K562 (cell line): ENCODE measurements around the gene SMIM35. TPM values are rescaled to one million over a fixed set of nuclear protein-coding genes. Genes with fewer than 3 reads are reported as not detected.

ENCODE experiments used
- ARID1B ChIP-seq: fragments of 450-650 bp; IDR thresholded peaks from 2 replicates; pipeline ENCODE4 v1.6.1; 2016; ENCODE audit warnings: antibody characterized with exemption, mild to moderate bottlenecking, inconsistent platforms
- BACH1 ChIP-seq: fragments of 200-800 bp; sonication (Bioruptor generic); IDR thresholded peaks from 2 replicates; pipeline ENCODE4 v1.6.1; 2016; ENCODE audit warnings: missing genetic modification characterization, missing compliant biosample characterization
- CBX5 ChIP-seq: IDR thresholded peaks from 2 replicates; pipeline ENCODE4 v1.6.1; 2014; ENCODE audit warnings: low read depth, borderline replicate concordance
- DMBX1 ChIP-seq: fragments of 250-450 bp; sonication (Bioruptor Pico); IDR thresholded peaks from 2 replicates; pipeline ENCODE4 v1.8.0; 2022; ENCODE audit warnings: inconsistent platforms, mild to moderate bottlenecking, moderate library complexity, borderline replicate concordance
- EGR1 ChIP-seq: fragments of 450-650 bp; conservative IDR thresholded peaks from 2 replicates; pipeline ENCODE4 v1.6.1; 2017; ENCODE audit warnings: mild to moderate bottlenecking
- ETV5 ChIP-seq: sonication (generic); formaldehyde crosslinking; IDR thresholded peaks from 2 replicates; pipeline ENCODE4 v1.4.0; 2020; ENCODE audit warnings: low read depth, mild to moderate bottlenecking, missing genetic modification reagents
- FOXA1 ChIP-seq: fragments of 450-650 bp; IDR thresholded peaks from 2 replicates; pipeline ENCODE4 v1.6.1; 2016; ENCODE audit warnings: mild to moderate bottlenecking, borderline replicate concordance
- GATAD2A ChIP-seq: fragments of 450-650 bp; IDR thresholded peaks from 2 replicates; pipeline ENCODE4 v1.6.1; 2017
- HDAC1 ChIP-seq, 2 experiments: fragments of 450-650 bp; IDR thresholded peaks; 2 replicates each; pipeline ENCODE4 v1.6.1; 2016 to 2017; ENCODE audit warnings: inconsistent platforms in 1 of 2, mild to moderate bottlenecking in 1 of 2, moderate library complexity in 1 of 2
- ILK ChIP-seq: fragments of 450-650 bp; IDR thresholded peaks from 2 replicates; pipeline ENCODE4 v1.6.1; 2016; ENCODE audit warnings: missing genetic modification characterization, low read depth, mild to moderate bottlenecking, missing compliant biosample characterization, moderate library complexity, borderline replicate concordance
- JUND ChIP-seq, 2 experiments: IDR thresholded peaks; 2 replicates in 1 of 2; 3 replicates in 1 of 2; pipeline ENCODE4 v1.6.1; 2011; ENCODE audit warnings: borderline replicate concordance in 2 of 2, low read depth in 2 of 2, low read length in 2 of 2, improper control_type of control experiment in 1 of 2, missing biosample characterization in 1 of 2, missing genetic modification characterization in 1 of 2, missing genetic modification reagents in 1 of 2
- KDM1A ChIP-seq, 2 experiments: fragments of 450-650 bp; IDR thresholded peaks; 2 replicates each; pipeline ENCODE4 v1.6.1; 2016; ENCODE audit warnings: mild to moderate bottlenecking in 2 of 2
- MEF2D ChIP-seq: conservative IDR thresholded peaks from 2 replicates; pipeline ENCODE4 v1.6.1; 2016; ENCODE audit warnings: low read depth, missing genetic modification characterization, missing compliant biosample characterization
- NFYB ChIP-seq: IDR thresholded peaks from 2 replicates; pipeline ENCODE4 v1.6.1; 2011; ENCODE audit warnings: mild to moderate bottlenecking, moderate library complexity; ENCODE audit not compliant: insufficient read length; ENCODE audit errors: extremely low read depth
- PCBP2 ChIP-seq: fragments of 200-400 bp; formaldehyde crosslinking; IDR thresholded peaks from 2 replicates; pipeline ENCODE4 v1.6.1; 2018; ENCODE audit warnings: low read length, low read depth, mild to moderate bottlenecking, moderate library complexity; ENCODE audit not compliant: poor library complexity, severe bottlenecking
- PHF21A ChIP-seq: fragments of 450-650 bp; IDR thresholded peaks from 2 replicates; pipeline ENCODE4 v1.6.1; 2017; ENCODE audit warnings: low read depth, borderline replicate concordance
- PHF8 ChIP-seq: fragments of 200-600 bp; sonication (generic); IDR thresholded peaks from 2 replicates; pipeline ENCODE4 v1.6.1; 2012; ENCODE audit warnings: mixed run types, mild to moderate bottlenecking, inconsistent platforms, low read length, moderate library complexity, borderline replicate concordance
- TAL1 ChIP-seq: fragments of 450-650 bp; IDR thresholded peaks from 2 replicates; pipeline ENCODE4 v1.6.1; 2016; ENCODE audit warnings: mild to moderate bottlenecking
- TEAD2 ChIP-seq: fragments of 450-650 bp; IDR thresholded peaks from 2 replicates; pipeline ENCODE4 v1.6.1; 2016; ENCODE audit warnings: missing genetic modification characterization, control low read depth, missing compliant biosample characterization
- ZNF133 ChIP-seq: fragments of 250-450 bp; sonication (Bioruptor Pico); IDR thresholded peaks from 2 replicates; pipeline ENCODE4 v1.4.0; 2020; ENCODE audit warnings: mild to moderate bottlenecking
- ZNF316 ChIP-seq: fragments of 450-650 bp; IDR thresholded peaks from 2 replicates; pipeline ENCODE4 v1.6.1; 2016
- ZNF583 ChIP-seq: fragments of 250-450 bp; sonication (Bioruptor Pico); IDR thresholded peaks from 2 replicates; pipeline ENCODE4 v1.4.0; 2020
- ZNF644 ChIP-seq: fragments of 200-800 bp; sonication (Bioruptor generic); IDR thresholded peaks from 2 replicates; pipeline ENCODE4 v1.6.1; 2016; ENCODE audit warnings: low read depth, missing genetic modification characterization, missing compliant biosample characterization
- polyA plus RNA-seq, 8 experiments: library from polyadenylated mRNA; depleted of rRNA in 4 of 8; stranded (reverse) in 5 of 8; unstranded in 3 of 8; fragments of >200 nt; fragmentation: Nextera tagmentation in 2 of 8; fragmentation: Illumina TruSeq in 1 of 8; extraction: Ambion mirVana in 2 of 8; extraction: Trizol in 1 of 8; gene quantifications; 2 replicates each; pipeline versions ENCODE4 v1.2.1 to v1.2.3, GENCODE V29; 2011 to 2014; ENCODE audit warnings: inconsistent platforms in 1 of 8, missing spikeins in 1 of 8
- total RNA-seq, 7 experiments: library from RNA; depleted of rRNA in 6 of 7; stranded (reverse); fragments of >200 nt in 6 of 7; fragmentation: Illumina TruSeq in 2 of 7; extraction: Trizol in 2 of 7; gene quantifications; 2 replicates each; pipeline versions ENCODE4 v1.2.1 to v1.2.3, GENCODE V29; 2011 to 2021; ENCODE audit warnings: low replicate concordance in 1 of 7
- TF ChIP-seq, protein P1 (sequence below): fragments of 250-450 bp; sonication (Bioruptor Pico); IDR thresholded peaks from 2 replicates; pipeline ENCODE4 v1.4.0; 2020; ENCODE audit warnings: mild to moderate bottlenecking
- TF ChIP-seq, protein P2 (sequence below): fragments of 450-650 bp; formaldehyde crosslinking; IDR thresholded peaks from 2 replicates; pipeline ENCODE4 v1.4.0; 2022; ENCODE audit warnings: mild to moderate bottlenecking, moderate library complexity

SMIM35 gene
- total and polyA plus RNA-seq, 9 of the 15 experiments (the other 6 are each of a cell fraction or from before 2014, with no cell fraction given) = 0.03 TPM; not detected in 7

DNA sequence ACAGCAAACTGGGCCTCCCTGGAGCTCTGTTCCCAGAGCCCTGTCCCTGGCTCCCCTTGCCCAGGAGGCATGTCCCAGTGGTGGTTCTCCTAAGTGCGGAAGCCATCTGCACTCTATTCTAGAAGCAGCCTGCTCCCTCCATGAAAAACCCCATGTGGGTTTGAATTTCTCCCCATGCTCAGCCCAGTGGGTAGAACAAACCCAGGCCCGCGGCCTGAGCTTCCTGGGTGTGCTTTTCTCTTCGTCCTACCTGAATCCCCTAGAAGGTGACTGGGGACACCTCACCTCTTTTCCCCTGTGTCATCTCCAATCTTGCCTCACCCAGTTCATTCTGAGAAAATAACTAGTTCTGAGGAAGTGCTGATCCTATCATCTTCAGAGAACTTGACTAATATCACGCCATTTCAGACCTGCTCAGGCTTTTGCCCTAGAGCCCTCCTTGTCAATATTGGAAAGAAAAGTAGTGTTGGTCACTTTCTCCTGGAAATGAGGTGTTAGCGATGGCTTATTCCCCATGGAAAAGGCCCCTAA is 84.7 kb downstream of the SMIM35 start (continued):
- TF ChIP-seq JUND (IDR thresholded peaks at IDR 0.05; ENCODE audit: borderline replicate concordance, low read depth, low read length) = peak; percentile 76
- TF ChIP-seq JUND (tag; IDR thresholded peaks at IDR 0.05; ENCODE audit: borderline replicate concordance, low read depth, low read length) = peak; percentile 85; the same call in 2 of the 3 replicates
- TF ChIP-seq PHF21A = peak; percentile 10; the same call in 1 of the 2 replicates
- TF ChIP-seq, protein P1, sequence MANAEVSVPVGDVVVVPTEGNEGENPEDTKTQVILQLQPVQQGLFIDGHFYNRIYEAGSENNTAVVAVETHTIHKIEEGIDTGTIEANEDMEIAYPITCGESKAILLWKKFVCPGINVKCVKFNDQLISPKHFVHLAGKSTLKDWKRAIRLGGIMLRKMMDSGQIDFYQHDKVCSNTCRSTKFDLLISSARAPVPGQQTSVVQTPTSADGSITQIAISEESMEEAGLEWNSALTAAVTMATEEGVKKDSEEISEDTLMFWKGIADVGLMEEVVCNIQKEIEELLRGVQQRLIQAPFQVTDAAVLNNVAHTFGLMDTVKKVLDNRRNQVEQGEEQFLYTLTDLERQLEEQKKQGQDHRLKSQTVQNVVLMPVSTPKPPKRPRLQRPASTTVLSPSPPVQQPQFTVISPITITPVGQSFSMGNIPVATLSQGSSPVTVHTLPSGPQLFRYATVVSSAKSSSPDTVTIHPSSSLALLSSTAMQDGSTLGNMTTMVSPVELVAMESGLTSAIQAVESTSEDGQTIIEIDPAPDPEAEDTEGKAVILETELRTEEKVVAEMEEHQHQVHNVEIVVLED (CRISPR knock-in tag) = peak; percentile 57
- peak; percentile 73 for TF ChIP-seq MEF2D (tag)
- TF ChIP-seq ETV5 (CRISPR knock-in tag) = peak; percentile 13; the same call in 1 of the 2 replicates
- TF ChIP-seq CBX5 = no peak
- peak; percentile 82 for TF ChIP-seq ARID1B
- peak; percentile 27; the same call in 1 of the 2 replicates for TF ChIP-seq GATAD2A
- peak; percentile 93 for TF ChIP-seq DMBX1
- 0 out of 2 replicates have a peak, but pooled peaks have one; percentile 78 for TF ChIP-seq ZNF133 (CRISPR knock-in tag)
- no peak for TF ChIP-seq NFYB
- TF ChIP-seq ZNF316 = peak; percentile 85
- peak in 1 of 2 experiments; percentile 58; a peak in 2 of 4 replicates for TF ChIP-seq HDAC1 (IDR thresholded peaks at IDR 0.05)
- TF ChIP-seq FOXA1 = no peak
- peak; percentile 84 for TF ChIP-seq ZNF644 (tag)
- TF ChIP-seq ZNF583 = peak; percentile 94
- TF ChIP-seq ILK (tag) = peak; percentile 68
- TF ChIP-seq EGR1 = no peak
- TF ChIP-seq, protein P2, sequence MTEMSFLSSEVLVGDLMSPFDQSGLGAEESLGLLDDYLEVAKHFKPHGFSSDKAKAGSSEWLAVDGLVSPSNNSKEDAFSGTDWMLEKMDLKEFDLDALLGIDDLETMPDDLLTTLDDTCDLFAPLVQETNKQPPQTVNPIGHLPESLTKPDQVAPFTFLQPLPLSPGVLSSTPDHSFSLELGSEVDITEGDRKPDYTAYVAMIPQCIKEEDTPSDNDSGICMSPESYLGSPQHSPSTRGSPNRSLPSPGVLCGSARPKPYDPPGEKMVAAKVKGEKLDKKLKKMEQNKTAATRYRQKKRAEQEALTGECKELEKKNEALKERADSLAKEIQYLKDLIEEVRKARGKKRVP (CRISPR knock-in tag) = peak; percentile 79
- TF ChIP-seq PCBP2 = no peak
- TF ChIP-seq PHF8 = peak; percentile 16; the same call in 1 of the 2 replicates
- TF ChIP-seq TEAD2 = peak; percentile 68
- TF ChIP-seq BACH1 (tag) = peak; percentile 95
- 0 out of 4 replicates have a peak, but pooled peaks of 1 of the 2 experiments have one; percentile 15 for TF ChIP-seq KDM1A (IDR thresholded peaks at IDR 0.05)
- TF ChIP-seq TAL1 = peak; percentile 28; the same call in 1 of the 2 replicates
